ENCODE data around the gene LIMA1.
"Not testable (repeated sequence)": the region's sequence is repeated elsewhere in the genome, so short reads cannot be mapped to it uniquely, and the experiment has no call there.

The LIMA1 gene

GRCh38 chr12:50282721-50283228 lies 545 bp downstream of the LIMA1 start:
- no peak for DNase-seq

DNA sequence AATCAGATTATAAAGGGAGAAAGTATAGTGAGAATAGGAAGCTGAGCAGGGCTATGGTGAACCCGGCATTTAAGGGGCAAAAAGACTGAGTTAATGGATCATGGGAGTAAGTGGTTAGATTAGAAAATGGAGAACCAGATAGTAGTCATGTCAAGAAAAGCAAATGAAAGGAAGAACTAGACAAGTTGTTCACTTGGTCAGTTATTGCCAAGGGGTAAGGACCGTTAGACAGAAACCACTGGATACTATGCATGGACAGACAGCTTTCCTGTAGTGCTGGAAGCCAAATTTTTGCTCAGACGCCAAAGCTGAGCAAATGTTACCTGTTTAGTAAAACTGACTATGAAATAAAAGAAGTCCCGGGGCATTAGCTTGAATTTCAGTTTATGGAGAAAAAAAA lies 3.8 kb downstream of the LIMA1 start:
- DNase-seq, result no peak

DNA sequence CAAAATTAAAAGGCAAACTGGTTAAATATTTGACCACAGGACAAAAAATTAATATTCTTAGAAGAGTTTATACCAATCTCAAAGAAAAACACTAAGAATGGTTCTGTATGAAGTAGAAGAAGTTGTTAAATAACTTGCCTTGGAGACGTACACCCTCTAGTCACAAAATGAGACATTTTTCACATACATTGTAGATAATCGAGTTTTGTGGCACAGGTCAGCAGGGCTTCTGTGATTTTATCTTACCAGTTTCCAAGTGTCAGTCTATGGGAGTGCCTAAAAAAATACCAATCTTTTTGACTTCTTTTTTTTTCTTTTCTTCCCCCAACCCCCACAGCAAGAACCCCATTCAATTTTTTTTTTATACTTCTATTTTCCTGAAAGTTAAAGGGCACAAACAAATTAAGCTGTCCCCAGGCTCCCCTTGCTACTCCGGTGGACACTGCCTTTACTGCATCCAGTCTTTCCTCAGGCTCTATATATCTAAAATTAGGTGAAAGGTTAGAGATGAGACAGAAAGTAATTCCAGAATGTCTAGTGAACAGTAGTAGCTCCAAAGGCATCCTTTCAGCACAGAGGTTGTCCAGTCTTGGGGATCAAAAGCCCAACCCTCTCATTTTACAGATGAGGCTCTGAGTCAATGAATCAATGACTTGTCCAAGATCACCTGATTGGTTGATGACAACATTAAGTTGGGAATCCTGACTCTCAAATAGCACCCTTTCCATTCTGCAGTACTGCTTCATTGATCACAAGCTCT lies 6.2 kb downstream of the LIMA1 start:
- no peak for DNase-seq

DNA sequence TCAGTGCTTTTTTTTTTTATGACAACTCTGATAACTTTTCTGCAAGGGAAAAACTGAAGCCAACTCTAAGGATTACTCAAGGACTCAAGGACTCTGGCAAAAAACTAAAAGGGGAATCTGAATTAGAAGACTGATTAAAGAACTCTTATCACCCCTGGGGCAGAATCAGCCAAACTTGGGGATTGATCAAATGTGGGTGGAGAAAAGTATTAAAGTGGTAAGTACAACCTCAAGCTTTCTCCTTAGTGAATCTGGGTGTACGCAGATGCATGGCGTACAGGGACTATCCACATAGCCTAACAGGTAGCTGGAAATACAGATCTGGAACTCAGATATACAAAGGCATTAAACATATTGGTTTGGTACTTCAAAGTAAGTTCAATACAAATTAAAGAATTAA lies 7.3 kb downstream of the LIMA1 start:
- DNase-seq, result no peak

DNA sequence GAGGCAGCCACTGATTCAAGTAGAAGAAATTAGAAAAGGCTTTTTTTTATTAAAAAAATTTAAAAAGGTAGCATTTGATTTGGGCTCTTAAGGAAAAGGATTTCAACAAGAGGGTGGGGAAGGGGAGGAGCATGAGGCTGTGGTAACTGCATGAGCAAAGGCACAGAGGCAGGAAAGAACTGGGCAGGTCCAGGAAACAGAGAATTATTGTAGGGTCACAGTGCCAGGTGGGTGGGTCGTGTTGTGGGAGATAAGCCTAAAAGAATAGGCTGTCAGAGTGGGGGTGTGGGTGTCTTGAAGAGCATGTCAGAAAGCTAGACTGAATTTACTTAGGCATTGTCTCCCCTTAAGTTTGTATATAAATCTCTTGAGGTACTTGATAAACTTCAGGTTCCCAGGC lies 7.8 kb downstream of the LIMA1 start:
- no peak for DNase-seq

GRCh38 chr12:50275127-50275526 lies 8.2 kb downstream of the LIMA1 start:
- not testable (repeated sequence) for DNase-seq

DNA sequence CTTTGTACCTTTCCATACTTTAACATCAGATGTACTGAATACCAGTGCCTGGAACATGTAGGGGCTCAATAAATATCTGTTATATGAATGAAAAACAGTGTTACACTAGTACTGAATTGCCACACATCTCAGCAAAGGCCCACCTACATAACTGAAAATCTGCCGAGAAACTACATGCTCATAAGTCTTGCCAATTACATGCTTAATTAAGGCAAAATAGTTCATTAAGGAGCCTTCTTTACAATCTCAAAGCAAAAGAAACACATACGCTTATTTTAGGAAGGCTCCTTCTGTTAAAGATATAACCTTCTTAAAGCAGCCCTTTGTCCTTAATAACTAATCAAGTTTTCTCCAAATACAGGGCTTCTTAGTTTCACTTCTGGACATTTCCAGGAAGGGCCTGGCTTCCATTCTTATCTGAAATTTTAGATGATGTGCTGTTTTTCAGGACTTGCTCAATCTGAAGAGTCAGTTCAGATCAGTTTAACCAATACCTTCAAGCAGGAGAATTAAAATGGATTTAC lies 11.5 kb downstream of the LIMA1 start:
- DNase-seq, result no peak

GRCh38 chr12:50268482-50268881 lies 14.8 kb downstream of the LIMA1 start:
- DNase-seq, result no peak

- no peak for DNase-seq
These were observed 17.4 kb downstream of the LIMA1 start for GRCh38 chr12:50265770-50266524.

DNA sequence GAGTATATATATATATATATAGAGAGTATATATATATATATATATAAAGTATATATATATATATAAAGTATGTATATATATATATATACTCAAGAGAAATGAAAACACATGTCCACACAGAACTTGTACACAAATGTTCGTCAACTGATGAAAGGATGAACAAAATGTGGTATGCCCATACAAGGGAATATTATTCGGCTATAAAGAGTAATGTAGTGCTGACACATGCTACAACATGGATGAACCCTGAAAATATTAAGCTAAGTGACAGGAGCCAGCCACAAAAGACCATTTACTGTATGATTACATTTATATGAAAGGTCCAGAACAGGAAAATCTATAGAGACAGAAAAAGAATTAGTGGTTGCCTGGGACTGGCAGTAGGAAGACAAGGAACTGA lies 19.5 kb downstream of the LIMA1 start:
- no peak for DNase-seq

GRCh38 chr12:50261654-50262053 lies 21.7 kb downstream of the LIMA1 start:
- DNase-seq, result no peak

DNA sequence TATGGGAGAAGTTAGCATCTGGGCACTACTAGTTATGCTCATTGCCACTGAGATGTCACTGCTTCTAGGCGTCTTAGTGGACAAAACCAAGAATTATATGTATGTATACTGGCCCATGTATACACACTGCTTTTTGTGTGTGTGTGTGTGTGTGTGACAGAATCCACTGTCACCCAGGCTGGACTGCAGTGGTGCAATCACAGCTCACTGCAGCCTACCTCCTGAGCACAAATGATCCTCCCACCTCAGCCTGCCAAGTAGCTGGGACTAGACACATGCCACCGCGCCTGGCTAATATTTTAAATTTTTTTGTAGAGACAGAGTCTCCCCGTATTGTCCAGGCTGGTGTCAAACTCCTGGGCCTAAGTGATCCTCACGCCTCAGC lies 25.2 kb downstream of the LIMA1 start:
- DNase-seq, result no peak

GRCh38 chr12:50257236-50258166 lies 25.8 kb downstream of the LIMA1 start:
- no peak for DNase-seq

DNA sequence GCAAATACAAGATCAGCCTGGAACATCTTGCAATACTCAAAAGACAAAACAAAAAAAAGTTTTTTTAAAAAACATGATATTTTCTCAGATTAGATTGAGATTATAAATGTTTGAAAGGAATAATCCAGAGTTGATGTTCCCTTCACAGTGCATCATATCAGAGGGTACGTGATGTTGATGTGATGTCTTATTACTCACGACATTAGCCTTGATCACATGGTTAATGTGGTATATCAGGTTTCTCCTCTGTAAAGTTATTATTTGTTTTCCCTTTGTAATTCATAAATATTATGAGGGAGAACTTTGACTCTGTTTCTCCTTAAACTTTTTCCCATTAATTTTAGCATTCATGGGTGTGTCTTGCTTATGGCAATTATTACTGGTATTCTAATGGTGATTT lies 26.6 kb downstream of the LIMA1 start:
- no peak for DNase-seq

DNA sequence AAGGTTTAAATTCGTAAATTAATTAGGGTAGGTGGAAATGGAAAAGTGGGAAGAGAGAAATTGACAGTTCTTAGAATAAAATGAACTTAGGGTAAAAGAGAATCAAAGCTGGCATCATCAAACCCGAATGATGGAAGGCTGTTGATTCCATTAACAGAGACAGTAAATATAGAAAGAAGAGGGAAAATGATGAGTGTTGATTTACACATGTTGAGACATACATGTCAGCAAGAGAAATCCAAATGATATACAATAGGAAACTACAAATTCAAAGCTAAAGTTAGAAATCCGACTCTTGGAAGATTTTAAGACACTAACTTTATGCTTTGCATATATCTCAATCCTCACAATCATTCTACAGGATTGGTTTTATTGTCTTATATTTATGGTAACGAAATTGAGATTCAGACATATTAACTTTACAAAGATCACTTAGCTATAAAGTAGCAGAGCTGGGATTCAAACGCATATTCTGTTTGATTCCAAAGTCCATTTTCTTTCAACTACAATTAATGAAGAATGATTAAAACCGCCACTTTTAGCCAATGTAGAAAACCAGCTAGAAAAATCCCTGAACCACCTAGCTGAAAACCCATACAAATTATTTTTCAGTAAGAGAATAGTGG lies 30.2 kb downstream of the LIMA1 start:
- no peak for DNase-seq

GRCh38 chr12:50251619-50252252 lies 31.6 kb downstream of the LIMA1 start:
- no peak for DNase-seq

GRCh38 chr12:50249464-50250182 lies 33.7 kb downstream of the LIMA1 start:
- no peak for DNase-seq

DNA sequence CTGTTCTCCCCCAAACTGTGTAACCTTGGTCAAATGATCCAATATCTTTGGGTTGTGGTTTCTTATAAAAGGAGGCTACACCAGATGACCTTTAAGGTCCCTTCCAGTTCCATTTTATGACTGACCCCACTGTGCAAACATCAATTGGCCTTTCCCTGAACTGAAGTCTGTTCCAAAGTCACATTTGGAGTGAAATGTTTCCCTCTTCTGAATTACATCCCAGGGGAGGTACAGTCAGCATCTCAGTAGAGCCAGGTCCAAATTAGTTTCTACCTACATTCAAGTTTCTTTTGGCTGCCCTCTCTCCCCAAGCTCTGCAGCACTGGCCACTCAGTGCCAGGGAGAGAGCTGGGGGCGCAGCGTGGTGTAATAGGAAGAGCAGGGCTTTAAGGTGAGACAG lies 34.4 kb downstream of the LIMA1 start:
- DNase-seq, result no peak

GRCh38 chr12:50248411-50248810 lies 34.9 kb downstream of the LIMA1 start:
- DNase-seq, result no peak

DNA sequence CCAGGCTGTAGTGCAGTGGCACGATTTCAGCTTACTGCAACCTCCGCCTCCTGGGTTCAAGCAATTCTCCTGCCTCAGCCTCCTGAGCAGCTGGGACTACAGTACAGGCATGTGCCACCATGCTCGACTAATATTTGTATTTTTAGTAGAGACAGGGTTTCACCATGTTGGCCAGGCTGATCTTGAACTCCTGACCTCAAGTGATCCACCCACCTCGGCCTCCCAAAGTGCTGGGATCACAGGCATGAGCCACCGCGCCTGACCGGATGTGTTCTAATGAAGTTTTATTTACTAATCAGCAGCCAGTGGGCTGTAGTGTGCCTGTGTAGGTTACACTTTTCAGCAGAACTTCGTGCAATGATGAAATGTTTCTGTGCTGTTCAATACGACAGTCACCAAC lies 35.7 kb downstream of the LIMA1 start:
- DNase-seq, result not testable (repeated sequence)

Data from T-helper 9 cell (primary cell).